Mesendoderm (in vitro differentiated cells): ENCODE measurements around the gene TRIM10.
"Not testable (repeated sequence)": the region's sequence is repeated elsewhere in the genome, so short reads cannot be mapped to it uniquely, and the experiment has no call there.

ENCODE experiments used
- DNase-seq: peaks from one replicate; pipeline ENCODE4 v3.0.0; 2013
- H2AK5ac ChIP-seq: 2 replicates; pipeline ENCODE4 v1.6.1; 2013; ENCODE audit warnings: low read length, inconsistent platforms
- H2BK120ac ChIP-seq: 2 replicates; pipeline ENCODE4 v1.6.1; 2013; ENCODE audit warnings: low read depth, mild to moderate bottlenecking, low read length, moderate library complexity, mixed read lengths
- H2BK15ac ChIP-seq: replicated peaks from 2 replicates; pipeline ENCODE4 v1.6.1; 2013; ENCODE audit warnings: low read depth, mild to moderate bottlenecking, moderate library complexity
- H2BK5ac ChIP-seq: 2 replicates; pipeline ENCODE4 v1.6.1; 2013; ENCODE audit warnings: low read length, inconsistent platforms
- H3K18ac ChIP-seq: 2 replicates; pipeline ENCODE4 v1.6.1; 2013; ENCODE audit warnings: mild to moderate bottlenecking, low read length, mixed read lengths
- H3K23ac ChIP-seq: one replicate; pipeline ENCODE4 v1.6.1; 2013; ENCODE audit warnings: low read length
- H3K27ac ChIP-seq: 2 replicates; pipeline ENCODE4 v1.5.1; 2013; ENCODE audit warnings: low read depth, mild to moderate bottlenecking, inconsistent platforms, low read length, moderate library complexity
- H3K27me3 ChIP-seq: 2 replicates; pipeline ENCODE4 v1.6.1; 2013; ENCODE audit warnings: low read length, control low read depth, mild to moderate bottlenecking, inconsistent platforms; ENCODE audit not compliant: insufficient read depth, poor library complexity
- H3K36me3 ChIP-seq: 2 replicates; pipeline ENCODE4 v1.6.1; 2013; ENCODE audit warnings: low read length, inconsistent platforms; ENCODE audit not compliant: control insufficient read depth, insufficient read depth
- H3K4ac ChIP-seq: one replicate; pipeline ENCODE4 v1.6.1; 2013; ENCODE audit warnings: low read depth, mild to moderate bottlenecking, low read length, moderate library complexity
- H3K4me1 ChIP-seq: 2 replicates; pipeline ENCODE4 v1.6.1; 2013; ENCODE audit warnings: low read depth, low read length, inconsistent platforms; ENCODE audit not compliant: control insufficient read depth
- H3K4me2 ChIP-seq: 2 replicates; pipeline ENCODE4 v1.6.1; 2013; ENCODE audit warnings: low read length
- H3K4me3 ChIP-seq: 2 replicates; pipeline ENCODE4 v1.5.1; 2013; ENCODE audit warnings: mild to moderate bottlenecking, low read length
- H3K56ac ChIP-seq: one replicate; pipeline ENCODE4 v1.6.1; 2013; ENCODE audit warnings: low read length
- H3K79me1 ChIP-seq: 2 replicates; pipeline ENCODE4 v1.6.1; 2013; ENCODE audit warnings: low read length, inconsistent platforms
- H3K79me2 ChIP-seq: 2 replicates; pipeline ENCODE4 v1.6.1; 2013; ENCODE audit warnings: mild to moderate bottlenecking, low read length; ENCODE audit not compliant: control insufficient read depth, insufficient read depth
- H3K9ac ChIP-seq: 2 replicates; pipeline ENCODE4 v1.6.1; 2013; ENCODE audit warnings: low read length, inconsistent platforms
- H4K5ac ChIP-seq: one replicate; pipeline ENCODE4 v1.6.1; 2013; ENCODE audit warnings: low read length
- H4K8ac ChIP-seq: one replicate; pipeline ENCODE4 v1.6.1; 2013; ENCODE audit warnings: low read depth, mild to moderate bottlenecking, control low read depth, low read length, moderate library complexity
- WGBS: extraction: QIAGEN DNeasy Blood & Tissue Kit; methylation state at CpG from one replicate; pipeline ENCODE4 v1.1.7; 2013; ENCODE audit warnings: low lambda C conversion rate, missing lambda C conversion rate; ENCODE audit not compliant: insufficient coverage; ENCODE audit errors: extremely low coverage; 5-methylcytosine and 5-hydroxymethylcytosine counted together

TRIM10 gene

DNA sequence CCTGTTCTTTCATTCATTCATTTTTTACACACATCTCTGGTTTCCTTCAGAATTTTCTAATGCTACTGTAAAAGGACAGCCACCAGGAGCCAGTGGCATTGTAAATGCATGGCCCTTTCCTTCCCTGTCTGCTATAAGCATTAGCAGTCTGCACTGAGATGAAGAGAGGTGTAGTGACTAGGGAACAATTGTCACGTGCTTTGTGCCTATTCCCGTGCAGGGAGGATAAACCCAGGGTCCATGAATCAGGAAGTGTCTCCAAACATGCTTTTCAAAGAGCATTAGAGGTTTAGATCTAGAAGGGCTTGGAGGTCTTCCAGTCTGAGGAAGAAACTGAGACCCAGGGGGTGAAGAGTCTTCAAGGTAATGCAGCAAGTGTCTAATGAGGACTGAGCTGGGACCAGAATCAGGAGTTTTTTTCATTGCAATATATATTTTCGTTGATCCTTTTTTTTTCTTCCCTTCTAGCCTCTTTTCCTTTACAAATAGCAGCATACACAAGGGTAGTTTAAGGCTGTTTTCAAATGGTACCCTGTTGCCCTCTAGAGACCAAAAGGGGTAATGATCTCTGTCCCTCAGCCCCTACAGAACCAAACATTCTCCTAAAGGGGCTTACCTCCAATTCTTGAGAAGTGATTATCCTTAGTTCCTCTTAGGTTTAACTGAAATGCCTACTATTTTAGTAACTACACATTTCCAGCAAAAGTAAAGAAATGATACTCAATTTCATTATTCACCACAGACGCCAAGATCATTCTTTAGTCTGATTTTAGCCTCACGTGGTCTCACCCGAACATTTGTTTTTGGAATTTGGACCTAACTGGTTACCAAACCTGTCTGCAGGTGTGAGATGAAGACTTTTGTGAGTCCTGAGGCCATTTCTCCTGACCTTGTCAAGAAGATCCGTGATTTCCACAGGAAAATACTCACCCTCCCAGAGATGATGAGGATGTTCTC is 8.9 kb upstream of the TRIM10 start:
- DNase-seq, result peak; percentile 67
- WGBS, result no CpG with 5 or more reads among the region's 7 CpGs
- Histone ChIP-seq H3K4me3 (no peak overlapping the region), H2BK120ac (no peak overlapping the region), H2BK5ac (no peak overlapping the region), H2AK5ac (no peak overlapping the region), H3K18ac (no peak overlapping the region), H2BK15ac (no peak overlapping the region), H3K27me3 (peaks cover 13% of the 10 kb centered on the region), H3K4me2 (no peak overlapping the region), H4K8ac (no peak overlapping the region), H3K4me1 (no peaks in the 10 kb centered on the region), H3K36me3 (no peaks in the 10 kb centered on the region), H3K79me1 (no peaks in the 10 kb centered on the region), H3K23ac (no peak overlapping the region), H3K4ac (no peak overlapping the region), H3K56ac (no peak overlapping the region), H3K79me2 (no peaks in the 10 kb centered on the region), H3K9ac (no peak overlapping the region), H3K27ac (no peak overlapping the region), H4K5ac (no peak overlapping the region)

DNA sequence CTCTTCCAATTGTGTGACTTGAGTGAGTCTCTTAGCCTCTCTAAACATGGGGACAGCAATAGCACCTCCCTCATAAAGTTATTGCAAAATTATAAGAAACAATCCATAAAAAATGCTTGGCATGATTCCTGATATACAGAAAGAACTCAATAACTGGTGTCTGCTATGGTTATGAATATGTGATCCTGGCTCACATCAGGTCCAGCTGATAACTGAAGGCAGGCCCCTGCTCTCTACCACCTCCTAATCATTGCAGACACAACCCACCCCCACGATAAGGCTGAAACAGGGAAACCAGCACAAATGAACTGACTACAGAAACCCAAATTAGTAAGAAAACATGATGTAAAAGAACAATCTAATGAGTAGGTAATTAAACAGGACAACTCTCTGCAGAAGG is 7.7 kb upstream of the TRIM10 start:
- peaks cover 12% of the 10 kb centered on the region for H3K27me3 ChIP-seq
- H2BK120ac ChIP-seq, result no peak overlapping the region
- H3K56ac ChIP-seq, result no peak overlapping the region
- H3K18ac ChIP-seq, result no peak overlapping the region
- H3K79me2 ChIP-seq, result no peaks in the 10 kb centered on the region
- no peak overlapping the region for H3K4me3 ChIP-seq
- H3K23ac ChIP-seq, result no peak overlapping the region
- no peak overlapping the region for H2AK5ac ChIP-seq
- H4K8ac ChIP-seq, result no peak overlapping the region
- no peak overlapping the region for H2BK15ac ChIP-seq
- H4K5ac ChIP-seq, result no peak overlapping the region
- H3K4me1 ChIP-seq, result no peaks in the 10 kb centered on the region
- H3K4me2 ChIP-seq, result no peak overlapping the region
- H3K36me3 ChIP-seq, result no peaks in the 10 kb centered on the region
- no peak overlapping the region for H3K4ac ChIP-seq
- no peaks in the 10 kb centered on the region for H3K79me1 ChIP-seq
- DNase-seq, result no peak
- H3K27ac ChIP-seq, result no peak overlapping the region
- WGBS, result no CpG with 5 or more reads among the region's 1 CpG
- H2BK5ac ChIP-seq, result no peak overlapping the region
- H3K9ac ChIP-seq, result no peak overlapping the region

DNA sequence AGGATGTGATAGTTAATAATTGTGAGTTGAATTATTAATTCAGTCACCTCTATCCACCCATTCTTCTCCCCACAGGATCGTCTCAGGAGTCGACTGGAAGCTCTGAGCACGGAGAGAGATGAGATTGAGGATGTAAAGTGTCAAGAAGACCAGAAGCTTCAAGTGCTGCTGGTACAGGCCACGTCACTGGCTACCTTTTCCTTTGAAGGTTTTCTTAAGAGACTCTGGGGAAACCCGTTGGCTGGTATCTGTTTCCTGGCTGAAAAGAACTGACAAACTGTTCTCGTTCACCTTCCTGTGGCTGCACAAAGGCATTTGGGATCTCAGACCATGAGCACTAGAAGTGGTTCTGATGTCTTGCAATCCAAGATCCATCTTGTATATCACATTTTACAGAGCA is 6.1 kb upstream of the TRIM10 start:
- Histone ChIP-seq H3K27me3 (peaks cover 6% of the 10 kb centered on the region), H3K56ac (no peak overlapping the region), H3K23ac (no peak overlapping the region), H4K5ac (no peak overlapping the region), H3K4me1 (no peaks in the 10 kb centered on the region), H3K79me2 (no peaks in the 10 kb centered on the region), H2AK5ac (no peak overlapping the region), H2BK120ac (no peak overlapping the region), H3K4ac (no peak overlapping the region), H3K79me1 (no peaks in the 10 kb centered on the region), H3K36me3 (no peaks in the 10 kb centered on the region), H4K8ac (no peak overlapping the region), H3K4me3 (no peak overlapping the region), H3K9ac (no peak overlapping the region), H3K4me2 (no peak overlapping the region), H3K18ac (no peak overlapping the region), H3K27ac (no peak overlapping the region), H2BK15ac (no peak overlapping the region), H2BK5ac (no peak overlapping the region)
- no CpG with 5 or more reads among the region's 6 CpGs for WGBS
- no peak for DNase-seq

DNA sequence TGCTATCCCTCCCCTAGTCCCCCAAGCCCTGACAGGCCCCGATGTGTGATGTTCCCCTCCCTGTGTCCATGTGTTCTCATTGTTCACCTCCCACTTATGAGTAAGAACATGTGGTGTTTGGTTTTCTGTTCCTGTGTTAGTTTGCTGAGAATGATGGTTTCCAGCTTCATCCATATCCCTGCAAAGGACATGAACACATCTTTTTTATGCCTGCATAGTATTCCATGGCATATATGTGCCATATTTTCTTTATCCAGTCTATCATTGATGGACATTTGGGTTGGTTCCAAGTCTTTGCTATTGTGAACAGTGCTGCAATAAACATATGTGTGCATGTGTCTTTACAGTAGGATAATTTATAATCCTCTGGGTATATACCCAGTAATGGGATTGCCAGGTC is 4.2 kb upstream of the TRIM10 start:
- H2BK15ac ChIP-seq, H4K8ac ChIP-seq, H3K4me1 ChIP-seq, H3K27me3 ChIP-seq, H3K27ac ChIP-seq, H3K56ac ChIP-seq, H2AK5ac ChIP-seq, H3K4me2 ChIP-seq, H3K79me1 ChIP-seq, H3K4me3 ChIP-seq, H4K5ac ChIP-seq, H2BK120ac ChIP-seq, H3K79me2 ChIP-seq, H3K4ac ChIP-seq, H3K36me3 ChIP-seq, H3K9ac ChIP-seq, H3K18ac ChIP-seq, DNase-seq, H3K23ac ChIP-seq, H2BK5ac ChIP-seq: not testable (repeated sequence)
- no CpG with 5 or more reads among the region's 1 CpG for WGBS

DNA sequence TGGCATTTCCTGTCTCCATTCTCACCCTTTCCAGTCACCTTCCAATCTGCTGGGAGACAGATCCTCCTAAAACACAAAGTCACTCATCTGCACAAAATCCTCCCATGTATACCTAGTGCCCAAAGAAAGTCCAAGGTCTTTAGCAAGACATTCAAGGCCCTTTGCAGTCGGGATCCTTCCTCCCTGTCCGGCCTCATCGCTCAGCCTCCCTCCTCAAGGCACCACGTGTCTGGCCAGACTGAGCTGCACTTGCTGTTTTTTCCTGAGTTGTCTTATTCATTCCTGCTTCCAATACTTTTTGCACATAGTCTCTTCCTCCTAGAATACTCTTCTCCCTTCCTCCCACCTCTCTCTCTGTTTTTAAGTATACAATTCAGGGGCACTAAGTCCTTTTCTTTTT is 3.7 kb upstream of the TRIM10 start:
- no peak overlapping the region for H3K23ac ChIP-seq
- DNase-seq, result no peak
- no peak overlapping the region for H3K18ac ChIP-seq
- H3K27me3 ChIP-seq, result no peaks in the 10 kb centered on the region
- H3K79me2 ChIP-seq, result no peaks in the 10 kb centered on the region
- H3K4me1 ChIP-seq, result no peaks in the 10 kb centered on the region
- no peak overlapping the region for H3K56ac ChIP-seq
- H3K9ac ChIP-seq, result no peak overlapping the region
- H3K36me3 ChIP-seq, result no peaks in the 10 kb centered on the region
- H2AK5ac ChIP-seq, result no peak overlapping the region
- H2BK5ac ChIP-seq, result no peak overlapping the region
- no peak overlapping the region for H3K27ac ChIP-seq
- H3K4me2 ChIP-seq, result no peak overlapping the region
- no peaks in the 10 kb centered on the region for H3K79me1 ChIP-seq
- no CpG with 5 or more reads among the region's 4 CpGs for WGBS
- H3K4ac ChIP-seq, result no peak overlapping the region
- H4K8ac ChIP-seq, result no peak overlapping the region
- no peak overlapping the region for H3K4me3 ChIP-seq
- no peak overlapping the region for H2BK15ac ChIP-seq
- H4K5ac ChIP-seq, result no peak overlapping the region
- no peak overlapping the region for H2BK120ac ChIP-seq
